ENCODE measurements around the gene KSR1. TPM values are rescaled to one million over a fixed set of nuclear protein-coding genes. Genes with fewer than 3 reads are reported as not detected.

Gene KSR1
- total and polyA plus RNA-seq, 10 of the 15 experiments (the other 5 are each of a cell fraction or from before 2014, with no cell fraction given), result 0.97 to 66.6 (median 22.9) TPM

- ATAC-seq (no peak), FAIRE-seq (no peak), DNase-seq (ENCODE audit: low read depth, low spot score) (no peak)
- H3K9me3 ChIP-seq (replicated peaks; ENCODE audit: control insufficient read depth, insufficient read depth, low read length), result no peaks in the 10 kb centered on the region; the same call in 2 of the 3 replicates
- in situ Hi-C loops (cut with MboI), result no loop called here
- H3K27ac ChIP-seq (ENCODE audit: control insufficient read depth, insufficient read depth), result no peak overlapping the region
- ChIA-PET SMC1A (ENCODE audit: uncharacterized antibody, unreplicated experiment) (no interaction called here), POLR2A (no interaction called here), RAD21 (ENCODE audit: unreplicated experiment) (no interaction called here), CTCF (interaction anchor here (0.6 to 1.1 kb wide), 4 partner anchors 13 to 190 kb away, joined by 3 read pairs; no protein-coding TSS in a partner anchor)
- peaks cover 15 to 35% of the 10 kb centered on the region in 2 experiments for H3K36me3 ChIP-seq (ENCODE audit: control insufficient read depth in 2 of 2, insufficient read depth in 2 of 2, low read length in 1 of 2)
- 97% methylated on average over 4 of the region's 4 CpGs for WGBS (ENCODE audit: insufficient coverage, insufficient replicate concordance, low lambda C conversion rate, missing lambda C conversion rate)
- no peak overlapping the region for H3K9ac ChIP-seq (ENCODE audit: control insufficient read depth, insufficient read depth, low read length)
- H3K27me3 ChIP-seq (replicated peaks in 1 of 2; ENCODE audit: control insufficient read depth in 2 of 2, insufficient read depth in 2 of 2, low read length in 1 of 2), result no peaks in the 10 kb centered on the region
- no peak overlapping the region for H3K4me2 ChIP-seq (ENCODE audit: control insufficient read depth, insufficient read depth)
- H3K4me1 ChIP-seq (ENCODE audit: control insufficient read depth, insufficient read depth, low read length), result no peaks in the 10 kb centered on the region
- no peaks in the 10 kb centered on the region for H4K20me1 ChIP-seq (ENCODE audit: control insufficient read depth, insufficient read depth)
- H3K79me2 ChIP-seq (ENCODE audit: control insufficient read depth, insufficient read depth, low read length), result no peaks in the 10 kb centered on the region
- no TSS peak for BruUV-seq (replicated peaks)
- intact Hi-C loops (cut with micrococcal nuclease; ENCODE audit: unreplicated experiment), result no loop called here
- no peak overlapping the region for H3K4me3 ChIP-seq
- no peak overlapping the region for H2AFZ ChIP-seq (ENCODE audit: control insufficient read depth, low read depth, low read length)
- TF ChIP-seq STAT3 (IDR thresholded peaks at IDR 0.05; ENCODE audit: low read depth, low read length) (no peak), HDAC2 (IDR thresholded peaks at IDR 0.05) (no peak), IKZF1 (conservative IDR thresholded peaks at IDR 0.05) (no peak), IRF3 (IDR thresholded peaks at IDR 0.05) (no peak), ZBTB11 (CRISPR knock-in tag; IDR thresholded peaks at IDR 0.05) (no peak), KAT2A (conservative IDR thresholded peaks at IDR 0.05; ENCODE audit: control insufficient read depth, low read depth, low read length) (no peak), ATF3 (IDR thresholded peaks at IDR 0.05; ENCODE audit: borderline replicate concordance, extremely low read depth, low read depth, low read length) (no peak), HCFC1 (IDR thresholded peaks at IDR 0.05; ENCODE audit: low read length) (no peak), ZNF687 (IDR thresholded peaks at IDR 0.05) (no peak), MAX (IDR thresholded peaks at IDR 0.05; ENCODE audit: low read depth, low read length) (no peak), POLR2A (IDR thresholded peaks at IDR 0.05; ENCODE audit: low read depth, low read length) (no peak), SKIL (IDR thresholded peaks at IDR 0.05; ENCODE audit: low read depth, poor library complexity, severe bottlenecking) (no peak)
Observed at GRCh38 chr17:27622986-27623385, 166.7 kb downstream of the KSR1 start.

Measured in GM12878 (cell line).